Measurements from ENCODE around the gene USP32.
"Not testable (repeated sequence)": the region's sequence is repeated elsewhere in the genome, so short reads cannot be mapped to it uniquely, and the experiment has no call there.

USP32 gene

DNA sequence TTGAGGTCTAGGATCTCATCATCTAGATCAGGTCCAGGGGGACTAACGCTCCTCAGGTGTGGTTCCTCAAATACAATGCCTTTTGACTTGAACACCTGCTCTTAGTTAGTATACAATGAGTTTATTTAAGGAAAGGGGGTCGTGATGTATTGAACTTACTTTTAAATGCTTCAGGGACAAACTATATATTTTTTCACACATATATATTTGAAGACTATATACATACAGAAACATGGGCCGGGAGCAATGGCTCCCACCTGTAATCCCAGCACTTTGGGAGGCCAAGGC is 11.5 kb upstream of the USP32 start:
- no peak for DNase-seq

- DNase-seq: no peak
Observed at GRCh38 chr17:60401819-60402218, 9.9 kb upstream of the USP32 start.

GRCh38 chr17:60398227-60398959 is 6.5 kb upstream of the USP32 start:
- DNase-seq: no peak

DNA sequence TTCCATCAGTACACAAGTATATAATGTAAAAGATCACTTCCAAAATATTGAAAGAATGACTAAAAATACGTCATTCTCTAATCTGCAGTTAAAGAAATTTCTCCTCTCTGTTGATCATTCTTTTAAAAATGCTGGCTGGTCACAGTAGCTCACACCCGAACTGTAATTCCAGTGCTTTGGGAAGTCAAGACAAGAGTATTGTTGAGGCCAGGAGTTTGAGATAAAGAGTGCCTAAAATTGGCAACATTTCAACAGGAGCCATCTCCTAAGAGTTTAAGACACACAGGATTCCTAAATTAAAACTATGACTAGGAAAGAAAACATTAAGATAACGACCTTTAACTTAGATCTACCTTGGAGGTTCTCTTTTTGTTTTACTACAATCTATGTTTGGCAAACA is 4.5 kb upstream of the USP32 start:
- DNase-seq: no peak

GRCh38 chr17:60395508-60396065 is 3.7 kb upstream of the USP32 start:
- no peak for DNase-seq

DNA sequence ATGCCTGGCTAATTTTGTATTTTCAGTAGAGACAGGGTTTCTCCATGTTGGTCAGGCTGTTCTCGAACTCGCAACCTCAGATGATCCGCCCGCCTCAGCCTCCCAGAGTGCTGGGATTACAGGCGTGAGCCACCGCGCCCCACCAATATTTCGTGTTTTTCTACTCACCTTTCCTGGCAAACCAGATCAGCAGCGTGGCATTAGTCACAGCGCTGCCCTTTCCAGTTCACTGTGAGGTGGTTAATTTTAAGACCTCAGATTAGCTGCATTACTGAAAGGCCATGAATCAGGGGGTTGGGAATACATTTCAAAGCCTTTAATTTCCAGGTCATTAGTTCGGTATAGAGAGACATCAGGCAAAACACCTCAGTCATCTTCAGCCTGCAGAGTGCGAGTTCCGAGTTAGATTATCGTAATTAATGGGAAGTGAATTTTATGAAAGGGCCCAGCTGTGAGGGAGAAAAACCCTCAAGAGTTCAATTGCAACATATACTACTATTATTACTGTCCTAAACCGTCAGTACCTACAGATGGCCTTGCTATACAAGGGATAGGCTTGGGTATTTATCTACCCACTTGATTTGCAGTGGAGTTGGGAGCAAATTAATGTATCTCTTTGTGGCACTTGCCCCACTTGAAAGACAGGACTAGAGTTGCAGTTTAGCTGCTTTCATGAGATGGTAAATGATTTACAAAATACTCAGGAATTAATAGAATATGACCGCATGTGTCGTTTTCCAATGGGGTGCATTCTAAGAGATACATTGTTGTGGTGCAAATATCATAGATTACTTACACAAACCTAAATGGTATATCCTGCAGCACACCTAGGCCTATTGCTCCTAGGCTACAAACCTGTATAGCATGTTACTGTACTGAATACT is 2.1 kb upstream of the USP32 start:
- no peak for DNase-seq

- peak in 4 of 14 donors; percentile 30 to 51 (median 36) for DNase-seq
Observed at GRCh38 chr17:60392845-60393702, 1.1 kb upstream of the USP32 start.

DNA sequence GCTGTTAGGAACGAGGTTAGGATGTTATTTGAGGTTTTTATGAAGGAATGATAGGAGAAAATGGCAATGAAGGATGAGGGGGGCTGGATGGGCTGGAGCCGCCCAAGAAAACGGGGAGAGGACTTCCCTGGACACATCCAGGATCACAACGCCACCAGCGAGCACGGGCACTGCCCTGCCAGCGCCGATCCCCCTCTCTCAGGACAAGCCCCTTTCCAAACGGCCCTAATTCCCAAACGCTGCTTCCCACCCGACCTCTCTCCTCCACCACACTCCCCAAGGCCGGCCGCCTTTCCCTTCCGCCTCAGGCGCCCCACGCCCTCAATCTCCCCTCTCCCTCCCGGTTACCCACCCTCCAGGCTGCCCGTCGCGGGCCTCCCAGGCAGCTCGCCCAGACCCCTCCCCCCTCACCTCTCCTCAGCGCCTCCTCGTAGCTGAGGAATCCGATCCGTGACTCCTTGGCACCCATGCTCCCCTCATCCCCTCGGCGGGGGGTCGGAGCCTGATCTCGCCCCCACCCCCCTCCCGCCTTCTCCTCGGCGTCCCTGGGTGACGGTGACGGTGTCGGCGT is 377 bp downstream of the USP32 start:
- peak in 2 of 14 donors; percentile 60 to 71 for DNase-seq

DNA sequence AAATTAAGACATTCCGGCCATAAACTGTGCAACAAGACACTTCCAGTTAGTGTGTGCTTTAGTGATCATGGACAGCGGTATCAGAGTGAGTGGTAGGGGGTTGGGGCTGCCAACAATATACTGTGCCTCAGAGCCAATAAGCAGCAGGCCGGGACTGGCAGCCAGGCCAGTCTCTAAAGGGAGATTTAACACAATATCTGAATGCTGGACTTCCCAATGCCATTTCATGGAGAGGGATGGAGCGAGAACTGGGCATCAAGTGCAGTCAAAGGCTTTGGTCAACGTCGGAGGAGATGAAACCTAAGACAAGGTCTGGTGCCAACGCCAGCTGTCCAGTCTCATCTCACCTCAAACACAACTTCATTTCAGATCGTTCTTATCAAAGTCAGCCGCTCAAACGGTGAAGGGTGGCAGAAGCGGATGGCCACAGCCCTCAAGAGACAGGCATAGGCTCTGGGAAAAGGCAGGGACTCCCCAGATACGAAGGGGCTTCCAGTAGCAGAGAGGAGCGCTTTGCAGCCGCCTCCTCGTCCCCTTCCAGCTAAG is 935 bp downstream of the USP32 start:
- peak in 13 of 14 donors; percentile 11 to 79 (median 53) for DNase-seq

- peak in 2 of 14 donors; percentile 4 to 9 for DNase-seq
Observed at GRCh38 chr17:60390186-60390585, 1.7 kb downstream of the USP32 start.

DNA sequence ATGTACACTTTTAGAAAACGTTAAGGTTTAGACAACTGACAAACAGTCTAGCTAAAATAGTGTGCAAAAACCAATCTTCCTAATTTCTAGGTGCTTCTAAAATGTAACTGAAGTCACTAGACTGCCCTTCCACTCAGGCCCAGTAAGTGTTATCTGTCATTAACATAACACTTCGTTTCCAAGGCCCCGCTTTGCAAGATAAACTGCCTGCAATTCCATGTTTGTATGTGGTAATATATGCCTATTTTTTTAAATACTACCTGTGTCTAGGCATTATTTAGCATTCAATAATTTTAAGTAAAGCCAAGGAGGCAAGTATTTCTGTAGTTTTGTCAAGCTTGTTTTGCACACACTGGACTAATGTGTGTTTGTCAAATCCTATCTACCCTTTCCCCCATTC is 3.2 kb downstream of the USP32 start:
- DNase-seq: no peak

DNA sequence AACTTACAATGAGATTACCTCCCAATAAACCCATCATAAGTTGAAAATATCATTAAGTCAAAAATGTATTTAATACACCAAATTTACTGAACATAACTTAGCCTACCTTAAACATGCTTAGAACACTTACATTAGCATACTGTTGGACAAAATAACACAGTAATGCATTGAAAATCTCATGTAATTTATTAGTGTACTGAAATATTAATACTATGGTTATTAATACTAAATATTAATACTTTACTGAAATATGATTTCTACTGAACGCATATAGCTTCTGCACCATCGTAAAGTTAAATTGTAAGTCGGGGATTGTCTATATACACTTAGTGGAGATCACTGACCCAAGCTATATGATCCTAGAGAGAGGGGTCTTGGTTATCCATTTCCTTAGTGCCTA is 4.3 kb downstream of the USP32 start:
- no peak for DNase-seq

- no peak for DNase-seq
Observed at GRCh38 chr17:60386147-60387058, 5.5 kb downstream of the USP32 start.

DNA sequence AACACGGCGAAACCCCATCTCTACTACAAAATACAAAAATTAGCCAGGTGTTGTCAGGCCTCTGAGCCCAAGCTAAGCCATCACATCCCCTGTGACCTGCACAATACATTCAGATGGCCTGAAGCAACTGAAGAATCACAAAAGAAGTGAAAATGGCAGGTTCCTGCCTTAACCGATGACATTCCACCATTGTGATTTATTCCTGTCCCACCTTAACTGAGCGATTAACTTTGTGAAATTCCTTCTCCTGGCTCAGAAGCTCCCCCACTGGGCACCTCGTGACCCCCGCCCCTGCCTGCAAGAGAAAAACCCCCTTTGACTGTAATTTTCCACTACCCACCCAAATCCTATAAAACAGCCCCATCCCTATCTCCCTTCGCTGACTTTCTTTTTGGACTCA is 7.0 kb downstream of the USP32 start:
- not testable (repeated sequence) for DNase-seq

DNA sequence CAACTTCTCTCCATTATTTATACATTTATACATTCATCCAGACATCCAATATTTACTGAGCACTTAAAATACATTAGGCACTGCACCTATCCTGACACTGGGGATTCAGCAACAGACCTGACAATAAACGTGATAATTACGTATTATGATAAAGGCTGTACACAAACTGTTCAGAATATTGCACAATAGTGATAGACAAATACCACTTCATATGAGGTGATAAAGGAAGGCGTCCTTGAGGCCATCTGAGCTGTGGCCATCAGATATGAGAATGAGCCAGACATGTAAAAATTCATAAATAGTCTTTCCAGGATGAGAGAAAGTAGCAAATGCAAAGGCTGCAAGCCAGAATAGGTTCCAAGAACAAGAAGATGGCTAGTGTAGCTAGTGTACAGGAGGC is 8.6 kb downstream of the USP32 start:
- no peak for DNase-seq

DNA sequence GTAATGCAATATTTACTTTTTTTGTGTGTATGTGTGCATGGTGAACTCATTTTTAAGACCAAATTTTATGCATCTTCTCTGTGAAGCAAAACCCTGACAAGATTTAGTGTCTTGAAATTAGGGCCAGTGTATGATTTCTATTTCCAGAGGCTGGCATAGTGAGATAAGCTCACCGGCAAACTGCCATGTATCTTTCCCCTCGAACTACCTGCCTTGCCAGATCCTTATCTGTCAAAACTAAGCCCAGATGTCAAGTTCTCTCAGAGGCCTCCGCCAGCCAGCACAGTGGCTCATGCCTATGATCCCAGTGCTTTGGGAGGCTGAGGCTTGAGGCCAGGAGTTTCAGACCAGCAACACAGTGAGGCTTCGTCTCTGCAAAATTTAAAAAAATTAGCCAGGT is 10.0 kb downstream of the USP32 start:
- DNase-seq: no peak

GRCh38 chr17:60379461-60379860 is 12.5 kb downstream of the USP32 start:
- not testable (repeated sequence) for DNase-seq

- not testable (repeated sequence) for DNase-seq
Observed at GRCh38 chr17:60378187-60378586, 13.7 kb downstream of the USP32 start.

GRCh38 chr17:60372790-60373483 is 19.0 kb downstream of the USP32 start:
- no peak for DNase-seq

DNA sequence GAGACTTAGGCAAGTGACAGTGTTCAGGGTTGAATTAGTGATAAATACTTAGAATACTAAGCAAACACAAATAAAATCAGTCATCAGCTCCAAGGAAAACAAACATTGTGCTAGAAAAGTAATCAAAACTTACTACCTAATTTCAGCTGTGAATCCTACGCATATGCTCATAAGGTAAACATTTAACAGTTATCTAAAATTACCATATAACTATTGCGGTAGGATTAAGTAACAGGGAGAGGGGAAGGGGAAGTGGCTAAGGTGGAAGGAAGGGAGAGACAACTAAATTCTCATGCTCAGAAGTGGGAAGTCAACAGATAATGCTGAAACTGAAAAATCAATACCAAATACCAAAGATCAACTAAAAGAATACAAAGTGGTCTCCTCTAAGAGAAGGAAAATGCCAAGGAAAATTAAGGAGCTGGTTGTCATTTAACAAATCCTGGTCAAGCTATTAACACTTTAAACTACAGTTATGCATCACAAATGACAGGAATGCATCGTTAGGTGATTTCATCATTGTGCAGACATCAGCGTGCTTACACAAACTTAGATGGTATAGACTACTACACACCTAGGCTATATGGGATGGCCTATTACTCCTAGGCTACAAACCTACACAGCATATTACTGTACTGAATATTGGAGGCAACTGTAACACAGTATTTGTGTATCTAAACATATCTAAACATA is 20.0 kb downstream of the USP32 start:
- no peak for DNase-seq
